K562 (cell line): ENCODE data around the gene PIP4K2A. TPM values are rescaled to one million over a fixed set of nuclear protein-coding genes. Genes with fewer than 3 reads are reported as not detected.

Source experiments
- CTBP1 ChIP-seq: fragments of 450-650 bp; IDR thresholded peaks from 2 replicates; pipeline ENCODE4 v1.6.1; 2016; ENCODE audit warnings: borderline replicate concordance
- FIP1L1 ChIP-seq: fragments of 200-400 bp; formaldehyde crosslinking; IDR thresholded peaks from 2 replicates; pipeline ENCODE4 v1.6.1; 2018; ENCODE audit warnings: mild to moderate bottlenecking, low read depth, low read length; ENCODE audit not compliant: poor library complexity, severe bottlenecking
- HDAC2 ChIP-seq: fragments of 450-650 bp; IDR thresholded peaks from 2 replicates; pipeline ENCODE4 v1.6.1; 2016; ENCODE audit warnings: mild to moderate bottlenecking
- HMGN3 ChIP-seq: IDR thresholded peaks from 2 replicates; pipeline ENCODE4 v1.6.1; 2011; ENCODE audit warnings: borderline replicate concordance, low read depth, mild to moderate bottlenecking, mixed read lengths, low read length; ENCODE audit not compliant: insufficient read length; ENCODE audit errors: extremely low read depth
- MAZ ChIP-seq, 2 experiments: fragments of 450-650 bp in 1 of 2; sonication (generic) in 1 of 2; formaldehyde crosslinking; IDR thresholded peaks in 1 of 2; conservative IDR thresholded peaks in 1 of 2; 2 replicates each; pipeline versions ENCODE4 v1.4.0 to v1.5.0; 2020; ENCODE audit warnings: mild to moderate bottlenecking in 1 of 2, missing genetic modification reagents in 1 of 2
- NR2C1 ChIP-seq, 2 experiments: fragments of 450-650 bp; IDR thresholded peaks; 2 replicates each; pipeline ENCODE4 v1.6.1; 2017; ENCODE audit warnings: mild to moderate bottlenecking in 2 of 2, antibody characterized with exemption in 1 of 2, inconsistent platforms in 1 of 2, missing compliant biosample characterization in 1 of 2, missing genetic modification characterization in 1 of 2
- NR2F6 ChIP-seq: fragments of 450-650 bp; formaldehyde crosslinking; IDR thresholded peaks from 2 replicates; pipeline ENCODE4 v1.4.0; 2020; ENCODE audit warnings: mild to moderate bottlenecking
- TCF3 ChIP-seq: sonication (generic); formaldehyde crosslinking; IDR thresholded peaks from 2 replicates; pipeline ENCODE4 v1.4.0; 2020; ENCODE audit warnings: mild to moderate bottlenecking, missing genetic modification reagents
- VEZF1 ChIP-seq: fragments of 200-800 bp; sonication (Bioruptor generic); IDR thresholded peaks from 2 replicates; pipeline ENCODE4 v1.6.1; 2017; ENCODE audit warnings: missing genetic modification characterization, missing compliant biosample characterization
- ZNF124 ChIP-seq: sonication (generic); formaldehyde crosslinking; IDR thresholded peaks from 2 replicates; pipeline ENCODE4 v1.8.1; 2022; ENCODE audit warnings: missing genetic modification reagents
- ZNF253 ChIP-seq: fragments of 250-450 bp; sonication (Bioruptor Pico); conservative IDR thresholded peaks from 2 replicates; pipeline ENCODE4 v1.6.1; 2021; ENCODE audit warnings: mild to moderate bottlenecking
- ZNF407 ChIP-seq: fragments of 450-650 bp; IDR thresholded peaks from 2 replicates; pipeline ENCODE4 v1.6.1; 2016; ENCODE audit warnings: low read depth
- ZNF740 ChIP-seq, 3 experiments: fragments of 200-800 bp in 1 of 3; sonication (Bioruptor generic) in 1 of 3; sonication (generic) in 1 of 3; formaldehyde crosslinking in 1 of 3; IDR thresholded peaks; 2 replicates each; pipeline versions ENCODE4 v1.6.1 to v1.8.0; 2016 to 2022; ENCODE audit warnings: mild to moderate bottlenecking in 2 of 3, missing compliant biosample characterization in 2 of 3, missing genetic modification characterization in 2 of 3, missing genetic modification reagents in 1 of 3
- polyA plus RNA-seq, 8 experiments: library from polyadenylated mRNA; depleted of rRNA in 4 of 8; stranded (reverse) in 5 of 8; unstranded in 3 of 8; fragments of >200 nt; fragmentation: Nextera tagmentation in 2 of 8; fragmentation: Illumina TruSeq in 1 of 8; extraction: Ambion mirVana in 2 of 8; extraction: Trizol in 1 of 8; gene quantifications; 2 replicates each; pipeline versions ENCODE4 v1.2.1 to v1.2.3, GENCODE V29; 2011 to 2014; ENCODE audit warnings: inconsistent platforms in 1 of 8, missing spikeins in 1 of 8
- total RNA-seq, 7 experiments: library from RNA; depleted of rRNA in 6 of 7; stranded (reverse); fragments of >200 nt in 6 of 7; fragmentation: Illumina TruSeq in 2 of 7; extraction: Trizol in 2 of 7; gene quantifications; 2 replicates each; pipeline versions ENCODE4 v1.2.1 to v1.2.3, GENCODE V29; 2011 to 2021; ENCODE audit warnings: low replicate concordance in 1 of 7

The PIP4K2A gene
- total and polyA plus RNA-seq, 9 of the 15 experiments (the other 6 are each of a cell fraction or from before 2014, with no cell fraction given), result 35.6 to 117 (median 71.9) TPM

GRCh38 chr10:22712956-22713852 is 1.2 kb downstream of the PIP4K2A start (continued):
- TF ChIP-seq ZNF740 (CRISPR knock-in tag; IDR thresholded peaks at IDR 0.05) (peak; percentile 79), ZNF740 (tag; IDR thresholded peaks at IDR 0.05) (peak in 1 of 2 experiments; percentile 33; a peak in 1 of 4 replicates), MAZ (CRISPR knock-in tag; conservative IDR thresholded peaks at IDR 0.05 in 1 of 2, IDR thresholded peaks at IDR 0.05 in 1 of 2) (peak in 1 of 2 experiments; percentile 60; a peak in 2 of 4 replicates), NR2F6 (CRISPR knock-in tag) (no peak), CTBP1 (0 out of 2 replicates have a peak, but pooled peaks have one; percentile 14), VEZF1 (peak; percentile 59), ZNF253 (CRISPR knock-in tag) (no peak), FIP1L1 (peak; percentile 40), HDAC2 (no peak), ZNF407 (no peak), NR2C1 (IDR thresholded peaks at IDR 0.05) (no peak), NR2C1 (tag; IDR thresholded peaks at IDR 0.05) (no peak), ZNF124 (CRISPR knock-in tag) (no peak), HMGN3 (peak; percentile 10), TCF3 (no peak)
